HS-5 (cell line): ENCODE data around the gene CFC1.
"Not testable (repeated sequence)": the region's sequence is repeated elsewhere in the genome, so short reads cannot be mapped to it uniquely, and the experiment has no call there.

Experiments used
- DNase-seq: peaks from one replicate; pipeline ENCODE4 v3.0.0-alpha.2; 2012; ENCODE audit warnings: low read depth

CFC1 gene

DNA sequence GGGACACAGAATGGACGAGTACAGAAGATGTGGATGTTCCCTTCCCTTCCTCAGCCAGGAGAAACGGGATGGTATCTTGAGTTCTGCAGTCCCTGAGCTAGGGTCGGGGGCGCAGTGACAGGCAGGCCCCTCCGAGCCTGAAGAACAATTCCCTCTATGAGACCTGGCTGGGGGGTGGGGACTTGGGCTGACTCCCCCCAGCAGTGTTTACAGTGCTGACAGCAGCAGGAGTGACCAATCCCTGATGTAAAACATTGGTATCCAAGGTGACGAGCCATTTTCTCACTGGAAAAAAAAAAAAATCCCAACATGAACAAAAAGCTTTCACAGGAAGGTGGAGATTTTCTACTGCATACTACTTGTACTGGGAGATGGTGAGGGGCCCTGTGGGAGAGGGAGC is at the start of gene CFC1:
Gene CFC1, minus strand, starts transcription at position 183 of the 400 bp plus-strand sequence. CDS start 288 bp downstream, outside the sequence.
- DNase-seq = not testable (repeated sequence)

DNA sequence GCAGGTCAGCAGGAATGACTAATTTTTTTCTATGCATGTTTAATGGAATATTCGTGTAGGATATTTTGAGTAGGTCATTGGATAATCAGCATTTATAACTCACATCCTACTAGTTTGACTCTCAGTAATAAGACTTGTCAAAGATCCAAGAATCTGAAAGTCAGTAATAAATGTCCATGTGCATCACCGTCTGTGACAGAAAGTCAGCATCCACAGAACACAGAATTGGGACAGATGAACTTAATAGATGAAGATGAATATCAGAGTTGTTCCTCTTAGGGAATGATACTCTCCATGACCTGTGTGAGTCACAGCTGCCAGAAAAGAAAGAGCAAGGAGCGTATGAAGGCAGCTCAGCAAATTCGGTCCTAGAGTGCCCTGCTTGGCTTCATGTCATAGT is 42.3 kb upstream of the CFC1 start:
- DNase-seq = not testable (repeated sequence)

DNA sequence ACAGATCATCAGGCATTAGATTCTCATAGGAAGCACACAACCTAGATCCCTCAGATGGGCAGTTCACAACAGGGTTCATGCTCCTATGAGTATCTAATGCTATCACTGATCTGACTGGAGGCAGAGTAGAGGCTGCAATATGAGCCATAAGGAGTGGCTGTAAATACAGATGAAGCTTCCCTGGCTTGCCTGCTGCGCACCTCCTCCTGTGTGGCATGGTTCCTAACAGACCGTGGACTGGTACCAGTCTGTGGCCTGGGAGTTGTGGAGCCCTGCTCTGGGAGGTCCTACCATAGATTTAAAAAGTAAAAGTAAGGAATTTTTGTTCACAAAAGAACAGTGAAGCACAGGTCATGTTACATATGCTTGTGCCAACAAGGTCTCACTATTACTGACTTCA is 39.6 kb upstream of the CFC1 start:
- not testable (repeated sequence) for DNase-seq

DNA sequence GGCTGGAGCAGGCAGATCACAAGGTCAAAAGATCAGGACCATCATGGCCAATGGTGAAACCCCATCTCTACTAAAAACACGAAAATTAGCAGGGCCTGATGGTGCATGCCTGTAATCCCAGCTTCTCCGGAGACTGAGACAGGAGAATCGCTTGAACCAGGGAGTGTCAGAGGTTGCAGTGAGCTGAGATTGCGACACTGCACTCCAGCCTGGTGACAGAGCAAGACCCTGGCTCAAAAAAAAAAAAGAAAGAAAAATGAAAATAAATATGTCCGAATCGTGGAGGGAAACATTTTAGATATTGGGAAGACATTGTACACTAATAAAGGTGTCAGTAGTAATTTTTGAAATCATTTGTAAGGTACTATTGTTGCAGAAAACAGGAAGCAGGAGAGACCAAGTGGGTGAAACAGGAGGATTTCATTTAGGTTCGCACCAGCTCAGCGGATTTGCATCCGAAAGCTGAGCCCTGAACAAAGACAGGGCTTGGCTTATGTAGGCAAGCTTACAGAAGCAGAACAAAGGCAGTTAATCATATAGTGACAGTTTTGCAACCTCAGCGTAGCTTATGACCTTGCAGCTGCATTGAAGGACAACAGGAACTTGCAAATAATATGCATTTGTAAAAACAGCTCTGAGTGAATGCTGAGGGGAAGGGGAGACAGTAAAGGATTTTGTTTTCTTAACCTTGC is 29.6 kb upstream of the CFC1 start:
- not testable (repeated sequence) for DNase-seq

DNA sequence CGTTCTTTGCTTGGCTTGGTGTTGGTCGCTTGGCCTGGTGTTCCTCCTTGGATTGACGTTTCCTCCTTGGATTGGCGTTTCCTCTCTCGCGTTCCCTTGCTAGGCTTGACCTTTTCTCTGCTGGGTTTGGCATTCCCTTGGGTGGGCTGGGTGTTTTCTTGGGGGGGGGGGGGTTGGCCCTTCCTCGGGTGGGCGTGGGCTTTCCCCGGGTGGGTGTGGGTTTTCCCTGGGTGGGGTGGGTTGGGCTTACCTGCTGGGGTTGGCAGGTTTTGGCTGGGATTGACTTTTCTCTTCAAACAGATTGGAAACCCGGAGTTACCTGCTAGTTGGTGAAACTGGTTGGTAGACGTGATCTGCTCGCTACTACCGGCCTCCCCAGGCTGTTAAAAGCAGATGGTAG is 11.8 kb upstream of the CFC1 start, which contains the start of gene POTEJ:
Gene POTEJ, plus strand, starts transcription at position 301 of the 400 bp plus-strand sequence. Its CDS starts 93 bp downstream, at position 394.
- DNase-seq = not testable (repeated sequence)

DNA sequence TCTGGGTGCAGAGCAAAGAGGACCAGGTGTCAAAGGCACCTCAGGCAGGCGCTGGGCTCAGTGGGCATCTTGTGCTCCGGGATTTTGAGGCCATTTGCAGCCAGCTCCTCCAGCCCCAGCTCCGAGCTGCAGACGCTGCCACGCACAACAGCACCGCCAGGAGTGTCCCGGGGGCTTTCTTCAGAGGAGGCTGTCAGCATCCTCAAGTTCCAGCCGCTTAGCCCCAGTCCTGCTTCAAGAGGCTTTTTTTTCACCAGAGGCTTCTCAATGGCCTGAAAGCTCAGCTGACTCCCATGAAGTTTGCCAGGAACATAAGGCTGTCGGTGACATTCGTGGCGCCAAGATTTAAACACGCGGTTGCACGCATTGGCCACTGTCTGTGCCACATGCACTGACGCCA is 11.1 kb upstream of the CFC1 start:
- DNase-seq = not testable (repeated sequence)

DNA sequence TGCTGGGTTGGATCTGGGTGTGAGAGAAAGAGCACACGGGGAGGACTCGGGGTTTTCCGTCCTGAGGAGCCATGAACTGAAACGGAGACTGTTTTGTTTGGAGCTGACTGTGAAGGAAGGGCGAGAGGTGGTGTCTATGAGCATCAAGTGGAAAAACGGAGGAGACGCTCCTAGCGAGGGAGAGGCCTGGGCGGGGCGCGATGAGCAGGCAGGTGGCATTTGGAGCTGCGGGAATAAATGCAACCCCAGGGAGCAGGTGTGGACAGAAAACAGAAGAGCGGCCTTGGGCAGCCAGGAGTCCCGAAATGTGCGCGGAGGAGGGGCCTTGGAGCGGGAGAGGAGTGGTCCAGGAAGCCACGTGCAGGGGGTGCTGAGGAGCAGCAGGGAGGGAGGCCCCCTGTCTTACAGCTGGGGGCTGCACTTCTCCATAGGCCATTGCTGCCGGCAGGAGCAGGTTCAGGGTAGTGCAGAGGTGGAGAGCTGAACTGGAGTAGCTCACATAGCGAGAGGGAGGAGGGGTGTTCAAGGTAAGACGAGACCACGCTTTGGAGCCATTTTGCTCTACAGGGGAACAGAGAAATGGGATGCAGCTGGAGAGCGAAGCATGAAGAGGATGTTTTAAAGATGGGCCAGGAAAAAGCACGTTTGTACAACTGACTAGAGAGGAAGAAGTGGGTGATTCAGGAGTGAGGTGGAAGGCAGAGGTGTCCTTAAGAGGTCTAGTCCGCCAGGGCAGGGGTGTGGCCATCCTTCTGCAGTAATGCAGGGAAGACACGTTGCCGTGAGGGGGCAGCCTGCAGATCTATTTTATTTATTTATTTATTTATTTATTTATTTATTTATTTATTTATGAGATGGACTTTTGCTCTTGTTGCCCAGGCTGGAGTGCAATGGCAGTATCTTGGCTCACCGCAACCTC is 9.9 kb upstream of the CFC1 start:
- not testable (repeated sequence) for DNase-seq

DNA sequence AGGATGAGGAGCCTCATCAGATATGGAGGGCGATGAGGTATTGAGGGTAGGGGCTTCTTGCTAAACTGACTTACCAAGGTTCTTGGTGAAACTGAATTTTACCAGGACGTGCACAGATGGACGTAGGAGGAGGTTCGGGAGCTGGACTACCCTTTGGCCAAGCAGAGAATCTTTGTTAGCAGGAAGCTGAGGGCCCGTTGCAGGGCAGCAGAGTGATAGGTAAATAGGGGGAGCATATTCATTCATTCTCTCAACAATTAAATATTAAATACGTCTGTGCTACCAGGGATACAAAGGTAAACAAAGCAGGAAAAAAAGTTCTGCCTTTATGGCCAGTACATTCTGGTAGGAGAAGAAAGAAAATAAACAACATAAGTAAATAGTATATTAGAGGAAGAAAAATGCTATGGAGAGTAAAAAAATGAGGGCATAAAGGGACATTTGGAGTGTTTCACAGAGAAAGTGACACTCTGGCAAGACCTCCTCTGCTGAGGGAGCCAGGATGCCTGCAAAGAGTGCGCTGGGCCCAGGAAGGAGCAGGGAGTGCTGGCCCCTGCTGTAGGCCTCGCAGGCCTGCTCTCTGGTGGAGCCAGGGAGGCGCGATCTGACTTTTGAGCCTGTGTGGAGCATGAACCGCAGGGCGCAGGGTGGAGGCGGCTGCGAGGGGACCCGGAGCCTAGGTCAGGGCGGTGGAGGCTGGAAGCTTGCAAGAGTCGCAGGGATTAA is 9.1 kb upstream of the CFC1 start:
- DNase-seq = not testable (repeated sequence)

DNA sequence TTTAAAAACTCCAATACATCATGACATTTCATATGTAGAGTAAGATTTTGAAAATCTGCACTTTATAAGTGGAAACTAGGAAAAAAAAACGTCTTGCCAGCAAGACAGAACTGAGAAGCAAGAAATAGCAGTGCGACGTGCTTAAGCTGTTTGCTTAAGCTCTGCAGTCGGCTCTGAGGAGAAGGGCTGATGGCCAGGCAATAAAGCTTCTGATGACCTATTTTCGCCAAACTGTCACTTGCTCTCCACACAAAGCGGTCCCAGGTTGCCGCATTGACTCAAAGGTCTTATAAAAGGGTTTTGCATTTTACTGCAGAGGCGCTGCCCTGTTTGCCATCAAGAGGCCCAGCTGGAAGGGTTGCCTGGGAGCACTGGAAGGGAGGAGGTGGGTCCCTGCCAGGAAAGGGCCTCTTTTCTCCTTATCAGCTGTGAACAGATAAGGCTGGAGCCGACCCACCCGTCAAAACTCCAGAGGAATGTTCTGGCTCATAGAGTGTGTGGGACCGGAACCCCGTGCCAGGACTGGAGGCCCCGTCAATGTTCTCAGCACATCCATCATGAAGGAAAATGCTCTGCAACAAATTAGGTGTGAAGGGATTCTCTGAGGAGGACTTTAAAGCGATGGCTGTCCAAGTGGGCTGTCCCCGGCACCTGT is 2.4 kb upstream of the CFC1 start:
- DNase-seq = not testable (repeated sequence)

DNA sequence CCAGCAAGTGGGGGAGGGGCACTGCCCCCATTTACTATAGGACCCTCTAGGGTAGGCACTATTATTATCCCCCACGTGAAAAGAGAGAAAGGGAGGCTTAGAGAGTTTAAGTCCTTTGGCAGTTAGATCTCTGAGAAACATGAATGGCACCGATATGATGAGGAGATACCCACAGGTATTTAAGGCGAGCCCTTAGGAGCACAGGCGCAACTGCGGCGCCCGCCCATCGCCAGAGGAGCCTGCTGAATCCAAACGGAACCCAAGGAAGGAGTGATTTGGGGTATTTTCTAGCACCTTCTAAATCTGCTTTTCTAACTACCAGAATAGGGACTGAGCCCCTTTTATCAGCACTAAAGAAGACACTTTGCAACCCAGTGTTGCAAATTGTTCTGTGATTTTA is 551 bp upstream of the CFC1 start:
- DNase-seq = not testable (repeated sequence)

DNA sequence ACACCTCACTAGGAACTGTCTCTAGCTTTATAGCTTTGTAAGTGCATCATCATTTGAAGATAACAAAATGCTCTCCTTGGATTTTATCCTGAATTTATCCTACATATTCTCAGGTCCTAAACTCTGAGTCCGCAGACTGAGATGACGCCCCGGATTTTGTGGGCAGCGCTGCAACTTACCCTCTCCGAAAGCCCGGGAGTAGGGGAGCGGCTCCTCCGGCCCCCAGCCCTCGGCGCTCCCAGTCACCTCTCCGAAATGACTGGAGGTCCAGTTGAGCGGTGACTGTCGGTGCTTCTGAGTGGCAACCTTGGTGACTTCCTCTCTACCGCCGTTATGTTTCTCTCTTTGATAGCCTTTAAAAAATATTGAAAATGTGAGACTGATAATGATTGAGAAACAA is 912 bp downstream of the CFC1 start:
- DNase-seq = not testable (repeated sequence)

DNA sequence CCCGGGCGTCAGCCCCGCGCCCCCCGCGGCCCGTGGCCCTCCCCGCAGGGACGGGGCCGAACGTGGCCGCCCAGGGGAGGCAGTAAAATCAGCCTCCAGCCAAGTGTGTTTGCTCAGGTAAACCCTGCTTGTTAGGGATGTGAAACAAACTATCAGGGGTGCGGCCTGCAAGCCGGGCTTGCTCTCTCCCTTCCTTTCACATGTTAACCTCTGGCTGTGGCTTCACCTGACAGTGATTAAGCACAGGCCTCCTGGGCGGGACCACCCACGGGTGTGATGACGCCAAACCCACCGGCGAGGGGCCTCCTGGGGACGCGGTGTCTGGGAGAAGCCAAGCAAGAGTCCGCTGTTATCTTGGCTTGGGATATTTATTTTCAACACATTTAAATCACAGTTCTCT is 1.4 kb downstream of the CFC1 start:
- DNase-seq = not testable (repeated sequence)

DNA sequence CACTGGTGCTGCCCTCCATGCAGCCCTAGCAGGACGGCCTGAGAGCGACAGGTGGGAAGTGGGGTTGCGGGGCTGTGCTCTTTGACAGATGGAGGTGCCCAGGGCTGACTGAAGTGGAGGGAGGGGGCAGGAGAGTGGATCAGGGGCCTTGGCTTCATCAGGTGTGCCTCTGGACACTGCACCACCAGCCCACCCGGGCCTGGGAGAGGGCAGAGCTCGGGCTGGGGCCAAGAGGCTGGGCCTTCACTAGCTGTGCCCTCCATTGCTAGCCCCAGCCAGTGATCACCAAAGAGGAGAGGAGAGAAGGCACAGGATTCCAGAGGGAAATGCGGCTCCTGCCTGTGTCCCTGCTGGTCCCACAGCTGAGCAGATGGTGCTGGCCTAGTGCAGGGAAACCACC is 2.6 kb downstream of the CFC1 start:
- not testable (repeated sequence) for DNase-seq

DNA sequence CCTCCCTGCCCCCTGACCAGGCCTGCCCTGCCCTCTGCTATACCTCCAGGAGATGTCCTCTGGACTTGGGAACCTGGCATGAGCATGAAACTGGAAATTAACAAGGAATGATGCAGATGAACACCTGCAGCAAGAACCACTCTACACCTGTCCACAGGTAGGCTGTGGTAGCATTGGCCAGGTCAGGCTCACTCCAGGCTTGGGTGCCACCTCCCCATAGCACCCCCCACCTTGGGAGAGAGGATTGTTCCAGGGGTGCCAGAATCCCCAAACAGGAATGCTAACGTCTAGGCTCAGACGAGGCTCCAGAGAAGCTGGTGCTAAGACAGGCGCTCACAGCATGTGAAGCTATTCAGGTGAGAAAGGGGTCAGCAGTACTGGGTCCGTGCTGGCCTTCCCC is 5.4 kb downstream of the CFC1 start:
- not testable (repeated sequence) for DNase-seq

DNA sequence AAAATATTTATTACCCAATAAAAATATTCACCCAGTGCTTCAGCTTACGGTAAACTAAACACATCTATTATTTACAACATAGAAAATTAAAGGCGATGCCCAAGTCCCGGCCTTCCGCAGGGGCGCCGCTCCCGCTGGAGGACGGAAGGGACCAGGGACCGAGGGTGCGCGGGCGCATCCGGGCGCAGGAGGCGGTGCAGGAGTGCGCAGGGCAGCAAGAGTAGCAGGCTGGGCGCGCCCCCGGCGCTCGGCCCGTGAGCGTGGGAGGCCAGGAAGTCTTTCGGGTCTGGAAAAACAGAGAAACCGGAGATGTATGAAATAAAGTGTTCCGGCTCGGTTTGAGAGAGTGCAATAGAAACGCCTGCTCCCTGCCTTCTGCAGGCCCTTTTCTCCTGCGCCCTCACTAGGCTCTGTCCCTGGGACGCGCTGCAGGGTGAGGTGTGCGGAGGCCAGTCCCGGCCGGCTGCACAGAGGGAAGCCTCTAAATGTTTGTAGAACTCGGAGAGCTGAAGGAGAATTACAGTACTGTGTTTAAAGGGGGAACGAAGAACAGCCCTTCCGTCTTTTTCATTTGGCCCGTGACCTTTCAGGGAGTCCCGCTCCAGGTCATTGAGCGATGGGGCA is 6.5 kb downstream of the CFC1 start:
- DNase-seq = not testable (repeated sequence)

DNA sequence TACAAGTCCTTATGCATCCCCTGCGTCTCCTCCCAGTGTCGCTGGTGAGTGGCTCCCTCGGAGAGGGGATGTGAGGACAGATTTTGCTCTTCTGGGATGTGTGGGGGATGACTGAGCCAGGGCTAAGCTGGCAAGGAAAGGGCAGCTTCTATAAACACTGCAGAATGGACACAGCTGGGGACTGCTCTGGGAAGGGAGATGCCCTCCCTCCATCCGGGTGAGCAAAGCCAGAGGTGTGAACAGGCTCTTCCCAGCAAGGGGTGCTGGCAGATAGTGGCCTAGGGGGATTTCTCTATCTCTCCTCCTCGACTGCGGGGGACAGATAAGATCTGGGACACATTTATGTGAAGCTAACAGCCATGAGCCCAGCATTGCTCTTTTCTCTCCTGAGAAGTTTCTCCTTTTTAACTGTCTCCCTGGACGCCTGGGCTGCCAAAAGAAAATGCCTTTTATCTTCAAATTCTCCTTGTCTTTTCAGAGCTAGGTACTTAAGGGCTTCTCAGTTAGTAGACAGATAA is 8.5 kb downstream of the CFC1 start:
- not testable (repeated sequence) for DNase-seq

DNA sequence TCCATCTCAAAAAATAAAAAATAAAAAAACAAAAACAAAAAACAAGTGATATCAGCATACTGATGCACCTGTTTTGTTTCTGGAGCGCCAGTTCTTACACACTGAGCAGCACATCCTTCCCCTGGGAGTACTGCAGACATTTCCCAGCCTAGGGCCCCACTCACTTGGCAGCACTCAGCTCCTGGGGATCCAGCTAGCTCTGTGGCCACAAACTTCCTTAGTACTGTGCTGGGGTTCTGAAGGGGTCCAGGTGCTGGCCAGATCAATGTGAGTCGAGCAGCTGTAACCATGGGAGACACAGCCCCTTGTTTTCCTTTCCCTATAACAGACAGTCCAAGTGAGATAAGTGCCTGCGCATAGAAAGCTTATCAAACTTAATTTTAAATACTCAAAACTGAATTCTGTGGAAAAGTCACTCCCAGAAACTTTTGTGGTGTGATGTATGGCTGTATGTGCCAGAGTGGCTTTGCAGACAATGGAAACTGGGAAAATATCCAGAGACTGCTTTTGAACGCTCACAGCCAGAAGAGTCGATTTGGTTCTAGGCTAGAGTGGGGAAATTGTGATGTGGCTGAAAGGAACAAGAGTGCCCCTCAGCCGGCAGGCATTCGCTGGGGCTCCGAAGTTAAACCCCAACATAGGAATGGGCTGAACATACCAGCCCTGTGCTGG is 9.1 kb downstream of the CFC1 start:
- not testable (repeated sequence) for DNase-seq

DNA sequence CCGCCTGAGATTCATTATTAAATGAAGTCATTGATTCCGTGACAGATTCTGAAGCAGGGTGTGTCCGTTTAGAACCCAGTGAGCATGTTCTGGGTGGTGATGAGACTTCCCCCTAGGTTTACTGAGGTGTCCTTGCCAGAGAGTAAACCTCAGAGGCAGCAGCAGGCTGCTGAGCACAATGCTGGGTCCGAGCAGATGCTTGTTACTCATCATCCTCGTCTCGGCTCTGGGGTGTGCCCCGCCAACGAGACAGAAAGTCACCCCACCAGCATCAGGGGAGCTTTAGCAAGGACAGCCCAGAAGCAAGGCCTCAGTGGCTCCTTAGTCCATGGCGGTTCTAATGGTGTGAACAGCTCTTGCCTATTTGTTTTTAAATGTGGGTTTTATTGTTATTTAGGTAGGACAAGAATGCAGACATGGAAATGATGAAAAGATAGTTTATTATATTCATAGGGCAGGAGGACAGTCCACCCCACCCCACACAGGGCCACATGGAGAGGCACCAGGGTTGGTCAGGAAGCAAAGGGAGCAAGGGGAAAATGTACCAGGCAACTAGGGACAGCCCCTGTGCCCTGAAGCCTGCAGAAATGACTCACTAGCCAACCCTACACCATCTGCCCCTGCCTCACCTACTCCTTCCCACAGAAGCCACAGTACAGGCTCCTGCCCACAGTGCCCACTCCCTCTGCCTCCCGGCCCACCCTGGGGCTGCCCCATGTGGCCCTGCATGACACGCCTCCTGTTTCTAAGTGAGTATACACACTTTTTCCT is 10.5 kb downstream of the CFC1 start:
- not testable (repeated sequence) for DNase-seq

DNA sequence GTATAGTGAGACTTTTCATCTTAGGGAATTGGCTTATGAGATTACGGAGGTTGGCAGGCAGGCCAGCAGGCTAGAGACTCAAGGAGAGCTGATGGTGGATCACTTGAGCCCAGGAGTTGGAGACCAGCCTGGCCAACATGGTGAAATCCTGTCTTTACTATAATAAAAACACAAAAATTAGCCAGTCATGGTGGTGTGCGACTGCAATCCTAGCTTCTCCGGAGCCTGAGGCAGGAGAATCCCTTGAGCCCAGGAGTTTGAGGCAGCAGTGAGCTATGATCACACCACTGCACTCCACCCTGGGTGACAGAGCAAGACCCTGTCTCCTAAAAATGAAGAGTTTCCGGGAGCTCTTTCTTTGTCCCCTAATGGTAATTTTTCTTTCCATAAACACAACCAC is 14.6 kb downstream of the CFC1 start:
- not testable (repeated sequence) for DNase-seq

DNA sequence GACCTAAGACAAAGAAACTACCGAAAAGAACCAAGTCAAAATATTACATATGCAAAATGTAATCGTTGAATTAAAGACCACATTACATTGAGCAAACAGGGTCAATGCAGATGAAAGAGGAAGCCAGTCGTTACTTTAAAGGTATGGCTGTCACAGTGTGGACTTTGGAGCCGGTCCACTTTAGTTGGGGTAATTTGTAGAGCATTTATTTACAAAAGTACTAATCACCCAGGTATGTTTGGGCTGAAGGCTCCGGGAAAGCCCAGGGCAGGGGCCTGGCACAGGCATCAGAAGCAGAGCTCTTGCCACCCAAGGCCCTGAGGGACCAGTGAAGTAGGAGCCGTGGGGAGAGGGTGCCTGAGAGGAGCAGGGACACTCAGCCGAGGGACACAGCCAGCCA is 15.8 kb downstream of the CFC1 start:
- DNase-seq = not testable (repeated sequence)
